ENCODE data around the gene RDH5. TPM values are rescaled to one million over a fixed set of nuclear protein-coding genes. Genes with fewer than 3 reads are reported as not detected.

RDH5 gene
- total RNA-seq, 1 donor from 2014 or later: 14.1 TPM

- no peak for DNase-seq (ENCODE audit: extremely low spot score, unreplicated experiment)
- H3K4me1 Mint-ChIP-seq (ENCODE audit: unreplicated experiment): peaks cover 32% of the 10 kb centered on the region
- no peak for TF ChIP-seq CTCF (conservative IDR thresholded peaks at IDR 0.05)
- peak overlapping the region; percentile 95 for H3K4me3 Mint-ChIP-seq
- H3K9me3 Mint-ChIP-seq: no peaks in the 10 kb centered on the region
- peak overlapping the region; percentile 95 for H3K27ac Mint-ChIP-seq
- peaks cover 7% of the 10 kb centered on the region for H3K36me3 Mint-ChIP-seq
- no peaks in the 10 kb centered on the region for H3K27me3 Mint-ChIP-seq
Measured at GRCh38 chr12:55729819-55730818, 9.9 kb downstream of the RDH5 start.

GRCh38 chr12:55732288-55732687 lies 12.1 kb downstream of the RDH5 start:
- Mint-ChIP-seq H3K4me1 (ENCODE audit: unreplicated experiment) (peaks cover 31% of the 10 kb centered on the region), H3K27me3 (no peaks in the 10 kb centered on the region), H3K27ac (no peak overlapping the region), H3K4me3 (no peak overlapping the region), H3K36me3 (peaks cover 3% of the 10 kb centered on the region), H3K9me3 (no peaks in the 10 kb centered on the region)
- no peak for TF ChIP-seq CTCF (conservative IDR thresholded peaks at IDR 0.05)
- DNase-seq (ENCODE audit: extremely low spot score, unreplicated experiment): no peak

DNA sequence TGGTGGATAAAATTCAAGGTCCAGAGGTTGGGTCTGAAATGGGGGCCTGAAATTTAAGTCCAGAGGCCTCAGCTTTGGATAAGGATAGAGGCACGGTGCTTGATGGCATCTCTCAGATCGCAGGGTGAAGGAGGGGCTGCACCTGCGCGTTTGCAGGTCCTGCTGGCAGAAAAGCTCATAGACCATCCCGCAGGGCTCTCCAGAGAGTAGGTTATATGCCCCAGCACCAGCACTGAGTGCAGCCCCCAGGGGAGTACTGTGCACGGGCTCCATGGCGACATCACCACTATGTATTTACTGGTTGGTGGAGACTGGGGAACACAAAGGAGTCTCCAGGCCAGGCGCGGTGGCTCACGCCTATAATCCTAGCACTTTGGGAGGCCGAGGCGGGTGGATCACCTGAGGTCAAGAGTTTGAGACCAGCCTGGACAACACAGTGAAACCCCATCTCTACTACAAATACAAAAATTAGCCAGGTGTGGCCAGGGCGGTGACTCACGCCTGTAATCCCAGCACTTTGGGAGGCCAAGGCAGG lies 12.9 kb downstream of the RDH5 start:
- no peaks in the 10 kb centered on the region for H3K27me3 Mint-ChIP-seq
- DNase-seq (ENCODE audit: extremely low spot score, unreplicated experiment): no peak
- H3K9me3 Mint-ChIP-seq: no peaks in the 10 kb centered on the region
- no peak for TF ChIP-seq CTCF (conservative IDR thresholded peaks at IDR 0.05)
- H3K36me3 Mint-ChIP-seq: no peaks in the 10 kb centered on the region
- H3K4me3 Mint-ChIP-seq: no peak overlapping the region
- H3K4me1 Mint-ChIP-seq (ENCODE audit: unreplicated experiment): peaks cover 35% of the 10 kb centered on the region
- no peak overlapping the region for H3K27ac Mint-ChIP-seq

DNA sequence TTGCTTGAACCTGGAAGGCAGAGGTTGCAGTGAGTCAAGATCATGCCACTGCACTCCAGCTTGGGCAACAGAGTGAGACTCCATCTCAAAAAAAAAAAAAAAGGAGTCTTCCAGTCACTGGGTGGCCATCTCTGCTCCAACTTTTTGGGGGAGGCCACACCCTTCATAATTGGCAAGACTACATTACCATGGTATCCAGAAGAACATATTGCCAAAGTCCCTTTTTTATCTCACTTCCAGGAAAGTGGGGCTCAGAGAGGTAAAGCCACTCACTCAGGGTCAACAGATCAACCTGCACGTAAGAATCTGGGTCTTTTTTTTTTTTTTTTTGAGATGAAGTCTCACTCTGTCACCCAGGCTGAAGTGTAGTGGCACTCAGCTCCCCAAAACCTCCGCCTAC lies 13.7 kb downstream of the RDH5 start:
- Mint-ChIP-seq H3K4me1 (ENCODE audit: unreplicated experiment) (peaks cover 38% of the 10 kb centered on the region), H3K27me3 (no peaks in the 10 kb centered on the region), H3K9me3 (no peaks in the 10 kb centered on the region), H3K27ac (no peak overlapping the region), H3K4me3 (no peak overlapping the region), H3K36me3 (no peaks in the 10 kb centered on the region)
- no peak for TF ChIP-seq CTCF (conservative IDR thresholded peaks at IDR 0.05)
- no peak for DNase-seq (ENCODE audit: extremely low spot score, unreplicated experiment)

DNA sequence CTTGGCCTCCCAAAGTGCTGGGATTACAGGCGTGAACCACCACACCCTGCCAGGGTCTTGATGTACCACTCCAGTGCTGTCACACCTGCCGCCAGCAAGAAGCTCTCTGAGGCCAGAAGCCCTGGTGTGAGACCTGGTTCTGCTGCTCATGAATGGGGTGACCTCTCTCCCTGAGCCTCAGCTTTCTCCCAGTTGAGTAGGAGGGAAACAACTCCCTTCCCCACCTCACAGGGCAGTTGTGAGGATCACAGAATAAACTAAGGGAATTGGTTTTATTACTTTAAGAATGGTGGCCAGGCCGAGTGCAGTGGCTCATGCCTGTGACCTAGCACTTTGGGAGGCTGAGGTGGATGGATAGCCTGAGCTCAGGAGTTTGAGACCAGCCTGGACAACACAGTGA lies 14.4 kb downstream of the RDH5 start:
- Mint-ChIP-seq H3K27me3 (no peaks in the 10 kb centered on the region), H3K9me3 (no peaks in the 10 kb centered on the region), H3K36me3 (no peaks in the 10 kb centered on the region), H3K4me1 (ENCODE audit: unreplicated experiment) (peaks cover 39% of the 10 kb centered on the region), H3K27ac (no peak overlapping the region), H3K4me3 (no peak overlapping the region)
- no peak for DNase-seq (ENCODE audit: extremely low spot score, unreplicated experiment)
- TF ChIP-seq CTCF (conservative IDR thresholded peaks at IDR 0.05): no peak

All from type B pancreatic cell (in vitro differentiated cells).